Measurements from ENCODE around the gene IL22RA1.

DNA sequence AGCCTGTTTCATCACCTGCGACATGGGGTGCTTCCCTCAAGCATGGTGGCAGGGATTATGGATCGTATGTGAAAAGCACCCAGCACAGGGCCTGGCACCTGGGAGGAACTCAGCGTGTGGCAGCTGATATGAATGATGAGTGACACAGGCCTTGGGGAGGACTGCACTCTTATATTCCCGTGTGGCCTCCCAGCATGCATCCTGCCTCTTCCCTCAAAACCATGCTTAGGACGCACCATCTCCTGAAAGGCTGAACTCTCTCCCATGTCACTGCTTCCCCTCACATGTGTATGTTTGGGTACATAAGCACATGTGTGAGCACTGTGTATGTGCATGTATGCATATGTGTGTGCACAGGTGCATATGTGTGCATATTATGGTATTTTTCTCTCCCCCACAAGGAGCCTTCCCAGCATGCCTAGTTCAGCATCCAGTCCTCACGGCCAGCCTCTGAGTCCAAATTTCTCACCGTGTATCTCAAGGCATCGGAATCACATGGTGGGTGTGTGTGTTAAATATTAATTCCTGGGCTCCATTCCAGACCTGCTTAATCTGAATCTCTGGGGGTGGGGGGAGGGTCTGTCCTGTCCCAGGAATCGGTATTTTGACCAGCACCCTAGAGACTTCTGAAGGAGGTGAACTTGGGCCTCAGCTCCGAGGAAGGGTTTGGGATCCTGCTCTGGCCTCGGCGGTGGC, 43.8 kb downstream of the IL22RA1 start:
- TF ChIP-seq, protein P1, sequence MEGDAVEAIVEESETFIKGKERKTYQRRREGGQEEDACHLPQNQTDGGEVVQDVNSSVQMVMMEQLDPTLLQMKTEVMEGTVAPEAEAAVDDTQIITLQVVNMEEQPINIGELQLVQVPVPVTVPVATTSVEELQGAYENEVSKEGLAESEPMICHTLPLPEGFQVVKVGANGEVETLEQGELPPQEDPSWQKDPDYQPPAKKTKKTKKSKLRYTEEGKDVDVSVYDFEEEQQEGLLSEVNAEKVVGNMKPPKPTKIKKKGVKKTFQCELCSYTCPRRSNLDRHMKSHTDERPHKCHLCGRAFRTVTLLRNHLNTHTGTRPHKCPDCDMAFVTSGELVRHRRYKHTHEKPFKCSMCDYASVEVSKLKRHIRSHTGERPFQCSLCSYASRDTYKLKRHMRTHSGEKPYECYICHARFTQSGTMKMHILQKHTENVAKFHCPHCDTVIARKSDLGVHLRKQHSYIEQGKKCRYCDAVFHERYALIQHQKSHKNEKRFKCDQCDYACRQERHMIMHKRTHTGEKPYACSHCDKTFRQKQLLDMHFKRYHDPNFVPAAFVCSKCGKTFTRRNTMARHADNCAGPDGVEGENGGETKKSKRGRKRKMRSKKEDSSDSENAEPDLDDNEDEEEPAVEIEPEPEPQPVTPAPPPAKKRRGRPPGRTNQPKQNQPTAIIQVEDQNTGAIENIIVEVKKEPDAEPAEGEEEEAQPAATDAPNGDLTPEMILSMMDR (IDR thresholded peaks at IDR 0.05; ENCODE audit: low read length) = no peak
- no peak for TF ChIP-seq EZH2 (IDR thresholded peaks at IDR 0.05; ENCODE audit: borderline replicate concordance, low read length)
